Right ventricle myocardium superior (tissue), 1 donor: Measurements from ENCODE around the gene POPDC2. TPM values are rescaled to one million over a fixed set of nuclear protein-coding genes. Genes with fewer than 3 reads are reported as not detected.
A peak's percentile ranks its signal among the peaks of the same experiment; 100 is the strongest.

Source experiments
- ATAC-seq: fragments of 200-7000 bp; cut with Tn5 transposase; one replicate; pipeline ENCODE4 v1.9.1; 2020; ENCODE audit warnings: mild to moderate bottlenecking; ENCODE audit not compliant: poor library complexity
- DNase-seq: peaks from one replicate; pipeline ENCODE4 v3.0.0-alpha.2; 2020
- intact Hi-C: fragments of 100-400 bp; cut with DNase I; formaldehyde crosslinking; loops from one replicate; pipeline ENCODE4 v1.11.2; 2022
- total RNA-seq: library from RNA; stranded (reverse); fragmentation: NEBNext Ultra II Directional; extraction: Animal tissue kit (Norgen Biotek cat#: 25700); gene quantifications from one replicate; pipeline ENCODE4 v1.2.1, GENCODE V29; 2021
- donor health status: DM: no; HTN: yes; CAD: no; lungs with severe emphysema.

The POPDC2 gene
- total RNA-seq, 1 donor from 2014 or later, result 538 TPM

- intact Hi-C loops, result loop anchor here (5.0 kb wide), 2 partner anchors 78 to 398 kb away; partner anchors contain the start of gene PLA1A
- DNase-seq (no peak), ATAC-seq (no peak)
Measured at GRCh38 chr3:119675188-119675874, 14.9 kb upstream of the POPDC2 start.

- ATAC-seq, result no peak
- intact Hi-C loops, result no loop called here
- DNase-seq, result peak; percentile 39
Measured at GRCh38 chr3:119673875-119674274, 13.5 kb upstream of the POPDC2 start.

GRCh38 chr3:119672776-119673175, 12.4 kb upstream of the POPDC2 start:
- no peak for DNase-seq
- ATAC-seq, result peak; percentile 17
- intact Hi-C loops, result no loop called here

GRCh38 chr3:119669906-119670570, 9.6 kb upstream of the POPDC2 start:
- intact Hi-C loops, result no loop called here
- ATAC-seq, result no peak

GRCh38 chr3:119665954-119666559, 5.7 kb upstream of the POPDC2 start:
- peak; percentile 11 for ATAC-seq
- intact Hi-C loops, result no loop called here
- DNase-seq, result no peak

More at GRCh38 chr3:119669906-119670570, 9.6 kb upstream of the POPDC2 start:
- no peak for DNase-seq

DNA sequence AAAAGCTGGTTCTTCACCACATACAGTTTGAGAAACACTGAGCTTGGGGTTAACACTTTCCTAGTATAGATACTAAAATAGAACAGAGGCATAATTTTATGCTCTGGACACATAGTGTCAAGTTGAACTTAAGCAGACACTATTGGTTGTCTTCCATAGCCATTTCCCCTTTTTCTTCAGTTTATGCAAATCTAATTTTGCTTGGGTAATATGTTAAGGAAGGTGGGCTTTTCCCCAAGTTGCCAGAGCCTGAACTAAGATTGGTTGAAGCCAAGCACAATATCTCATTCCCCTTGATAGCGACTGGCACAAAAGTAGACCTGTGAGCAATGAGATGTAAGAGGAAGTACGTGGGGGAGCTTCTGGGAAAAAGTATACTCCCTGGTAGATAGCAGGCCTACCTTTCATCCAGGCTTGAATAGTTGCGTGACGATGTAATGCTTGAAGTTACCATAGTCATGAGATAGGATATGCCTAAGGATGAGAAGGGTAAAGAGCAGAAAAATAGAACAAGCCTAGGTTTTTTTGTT, 4.5 kb upstream of the POPDC2 start:
- no peak for DNase-seq
- ATAC-seq, result peak; percentile 1
- intact Hi-C loops, result no loop called here

- DNase-seq (no peak), ATAC-seq (no peak)
- intact Hi-C loops, result no loop called here
Measured at GRCh38 chr3:119664370-119664769, 4.0 kb upstream of the POPDC2 start.

- intact Hi-C loops, result no loop called here
- DNase-seq (no peak), ATAC-seq (no peak)
Measured at GRCh38 chr3:119663885-119664284, 3.5 kb upstream of the POPDC2 start.

DNA sequence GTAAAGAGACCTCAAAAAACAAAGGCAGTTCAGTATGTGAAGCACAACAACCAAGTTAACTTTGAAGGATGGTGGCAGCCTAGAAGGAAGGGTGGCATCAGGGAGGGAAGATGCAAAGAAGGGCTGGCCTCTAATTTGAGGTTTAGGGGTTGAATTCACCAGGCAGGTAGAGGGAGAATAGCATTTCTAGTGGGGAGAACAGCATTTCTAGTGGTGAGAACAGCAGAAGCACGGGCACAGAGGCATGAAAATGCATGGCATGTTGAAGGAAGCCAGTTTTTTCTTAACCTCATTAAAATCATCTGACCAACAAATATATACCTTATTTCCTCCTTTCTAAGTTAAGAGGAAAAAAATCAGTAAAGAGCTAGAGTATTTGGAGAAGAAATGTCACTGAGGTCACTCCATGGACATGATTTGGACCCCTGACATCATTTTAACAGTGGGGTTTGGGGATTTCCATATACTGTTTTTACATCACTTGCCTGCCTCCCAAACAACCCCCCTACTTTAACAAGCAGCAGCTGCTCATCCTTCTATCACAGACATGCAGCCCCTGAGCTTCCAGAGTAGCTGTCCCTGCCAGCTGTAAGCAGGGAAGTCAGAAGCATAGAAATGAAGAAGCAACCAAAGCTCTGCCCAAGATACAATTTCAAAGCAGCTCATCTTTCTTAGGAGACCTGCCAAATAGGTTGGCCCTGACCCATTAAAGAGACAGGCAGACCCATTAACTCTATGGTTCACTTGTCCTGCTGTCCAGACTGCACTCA, 2.4 kb upstream of the POPDC2 start:
- intact Hi-C loops, result no loop called here
- ATAC-seq, result no peak
- no peak for DNase-seq

GRCh38 chr3:119659606-119660291, 640 bp downstream of the POPDC2 start:
- DNase-seq, result peak; percentile 43
- ATAC-seq, result peak; percentile 26
- intact Hi-C loops, result no loop called here

DNA sequence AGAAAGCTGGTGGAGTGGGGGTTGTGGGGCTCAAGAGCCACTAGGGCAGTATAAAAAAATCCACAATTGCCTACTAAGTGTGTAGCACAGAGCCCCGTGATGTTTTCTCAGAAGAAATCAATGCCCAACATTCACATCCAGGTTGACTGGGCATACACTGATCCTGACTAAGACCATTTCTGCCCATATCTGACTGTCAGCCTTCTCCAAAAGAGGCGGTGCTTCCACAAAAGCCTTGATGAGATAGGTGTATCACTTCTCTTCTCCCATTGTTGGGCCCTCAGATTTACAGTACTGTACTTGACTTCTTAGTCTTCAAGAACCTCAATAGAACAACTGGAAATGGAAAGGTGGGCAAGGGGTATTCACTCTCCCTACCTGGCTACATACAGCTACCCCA, 1.4 kb downstream of the POPDC2 start:
- intact Hi-C loops, result no loop called here
- ATAC-seq (peak; percentile 31), DNase-seq (no peak)

DNA sequence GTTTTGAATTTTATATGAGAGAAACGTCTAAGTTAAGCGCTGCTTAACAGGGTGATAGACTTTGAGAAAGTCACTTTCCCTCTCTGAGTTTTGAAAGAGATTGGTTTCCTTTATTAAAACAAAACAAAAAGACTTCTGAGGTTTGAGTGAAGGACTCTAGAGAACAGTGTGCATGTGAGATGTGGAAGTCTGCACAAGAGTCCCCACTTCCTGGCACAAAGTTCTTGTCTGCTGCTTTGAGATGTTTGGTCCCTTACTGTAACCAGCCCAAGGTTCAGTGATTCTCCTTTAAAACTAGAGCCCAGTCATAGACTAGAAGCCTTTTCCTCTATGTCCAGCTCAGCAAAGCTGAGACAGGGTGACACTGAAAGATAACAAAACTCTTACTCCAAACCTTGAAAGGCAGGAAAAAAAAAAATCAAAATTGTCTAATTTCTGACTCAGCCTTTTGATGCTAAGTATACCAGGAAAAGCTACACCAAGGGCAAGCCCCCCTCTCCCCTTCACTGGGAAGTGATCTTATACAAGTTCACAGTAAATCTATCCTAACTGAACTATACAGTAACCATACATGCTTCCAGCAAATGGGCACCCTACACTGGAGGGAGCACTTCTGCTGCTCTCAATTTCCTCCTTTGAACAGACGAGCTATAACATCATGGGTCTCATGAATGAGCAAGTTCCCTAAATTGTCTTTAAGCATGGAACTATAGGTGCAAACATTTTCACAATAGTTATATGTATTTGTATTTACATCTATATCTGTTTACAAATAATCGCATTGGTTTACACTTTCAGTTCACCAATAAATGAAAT, 2.3 kb downstream of the POPDC2 start:
- no peak for ATAC-seq
- intact Hi-C loops, result no loop called here
- DNase-seq, result no peak

GRCh38 chr3:119653876-119654275, 6.5 kb downstream of the POPDC2 start:
- intact Hi-C loops, result no loop called here
- ATAC-seq, result no peak
- DNase-seq, result no peak

- intact Hi-C loops, result no loop called here
- peak; percentile 66 for DNase-seq
Measured at GRCh38 chr3:119652306-119653033, 7.9 kb downstream of the POPDC2 start.

DNA sequence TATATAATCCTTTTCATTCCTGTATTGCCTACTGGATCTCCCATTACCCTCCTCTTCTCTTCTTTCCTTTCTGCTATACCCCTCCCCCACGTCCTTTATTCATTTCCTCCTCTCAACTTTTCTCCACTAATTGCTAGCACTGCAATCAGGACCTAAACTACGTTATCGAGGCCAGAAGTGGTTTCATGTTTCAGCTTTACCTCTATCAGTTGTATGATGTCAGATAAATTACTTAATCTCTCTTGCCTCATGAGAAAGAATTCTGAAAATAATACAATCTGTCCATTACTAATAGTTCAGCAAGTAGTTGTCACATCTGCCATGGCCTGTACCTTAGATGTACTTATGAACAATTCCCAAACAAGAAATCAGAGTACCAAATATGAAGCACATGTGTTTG, 10.6 kb downstream of the POPDC2 start:
- DNase-seq (no peak), ATAC-seq (no peak)
- intact Hi-C loops, result no loop called here

More at GRCh38 chr3:119652306-119653033, 7.9 kb downstream of the POPDC2 start:
- ATAC-seq, result peak; percentile 71

- ATAC-seq (no peak), DNase-seq (peak; percentile 34)
- intact Hi-C loops, result no loop called here
Measured at GRCh38 chr3:119647843-119648575, 12.4 kb downstream of the POPDC2 start.
